Aorta (tissue), 5 donors: Measurements from ENCODE around the gene ANKFN1. TPM values are rescaled to one million over a fixed set of nuclear protein-coding genes. Genes with fewer than 3 reads are reported as not detected.

Experiments used
- ATAC-seq: fragments of 200-7000 bp; cut with Tn5 transposase; one replicate; pipeline ENCODE4 v1.9.1; 2022; ENCODE audit warnings: moderate library complexity; ENCODE audit not compliant: low FRiP score
- DNase-seq, 2 donors: peaks; one replicate each; pipeline ENCODE4 v3.0.0-alpha.2; 2020
- H3K27ac ChIP-seq, 2 donors: one replicate each; pipeline ENCODE4 v1.5.1; 2013; ENCODE audit warnings: low read length in 2 of 2, mild to moderate bottlenecking in 2 of 2, moderate library complexity in 2 of 2, control low read depth in 1 of 2, inconsistent platforms in 1 of 2, low read depth in 1 of 2
- H3K27me3 ChIP-seq, 2 donors: one replicate each; pipeline ENCODE4 v1.6.1; 2013; ENCODE audit warnings: control low read depth in 1 of 2, low read length in 1 of 2, mild to moderate bottlenecking in 1 of 2, moderate library complexity in 1 of 2; ENCODE audit not compliant: insufficient read depth in 2 of 2, control insufficient read depth in 1 of 2
- H3K36me3 ChIP-seq, 2 donors: one replicate each; pipeline ENCODE4 v1.6.1; 2013; ENCODE audit warnings: control low read depth in 1 of 2, low read length in 1 of 2, mild to moderate bottlenecking in 1 of 2; ENCODE audit not compliant: insufficient read depth in 2 of 2, control insufficient read depth in 1 of 2
- H3K4me1 ChIP-seq, 2 donors: one replicate each; pipeline ENCODE4 v1.6.1; 2013; ENCODE audit warnings: low read length in 2 of 2, control low read depth in 1 of 2, mild to moderate bottlenecking in 1 of 2, moderate library complexity in 1 of 2; ENCODE audit not compliant: insufficient read depth in 2 of 2, control insufficient read depth in 1 of 2
- H3K4me3 ChIP-seq, 2 donors: one replicate each; pipeline ENCODE4 v1.5.1; 2013; ENCODE audit warnings: low read length in 2 of 2, control low read depth in 1 of 2, mild to moderate bottlenecking in 1 of 2
- H3K9me3 ChIP-seq: one replicate; pipeline ENCODE4 v1.6.1; 2013; ENCODE audit warnings: mild to moderate bottlenecking, low read length; ENCODE audit not compliant: control insufficient read depth
- WGBS, 2 donors: extraction: QIAGEN DNeasy Blood & Tissue Kit; methylation state at CpG; one replicate each; pipeline ENCODE4 v1.1.7; 2013; 5-methylcytosine and 5-hydroxymethylcytosine counted together
- intact Hi-C, 2 donors: fragments of 100-400 bp; cut with DNase I; formaldehyde crosslinking; loops; one replicate each; pipeline versions ENCODE4 v1.14.2 to v1.15.0; 2022
- polyA plus RNA-seq, 2 donors: library from polyadenylated mRNA; stranded (reverse); fragments of 200-250 nt; gene quantifications; one replicate each; pipeline ENCODE4 v1.2.3, GENCODE V29; 2013
- total RNA-seq, 2 donors: library from RNA; stranded (reverse); fragmentation: NEBNext Ultra II Directional; extraction: Animal tissue kit (Norgen Biotek cat#: 25700); gene quantifications; one replicate each; pipeline ENCODE4 v1.2.1, GENCODE V29; 2021
- donor health status: healthy with polysubstance abuse.
- donor health status: Bipolar disorder and iron deficiency.
- donor health status: DM: no; HTN: no; CAD: no.
- donor health status: DM: no; HTN: no; CAD: no.
- donor health status: DM: yes; HTN: yes; CAD: no.

ANKFN1 gene
- total and polyA plus RNA-seq, 4 donors, result 0.15 to 0.99 (median 0.26) TPM; not detected in 1

GRCh38 chr17:56317351-56318208 is 164.3 kb downstream of the ANKFN1 start:
- H3K4me1 ChIP-seq, result no peaks in the 10 kb centered on the region
- H3K27me3 ChIP-seq, result no peaks in the 10 kb centered on the region
- H3K4me3 ChIP-seq, result no peak overlapping the region
- no peaks in the 10 kb centered on the region for H3K9me3 ChIP-seq
- no peak for ATAC-seq
- WGBS, 2 donors, result 82 to 85% methylated on average over 4 of the region's 4 CpGs
- H3K36me3 ChIP-seq, result no peaks in the 10 kb centered on the region
- H3K27ac ChIP-seq, result no peak overlapping the region
- no peak for DNase-seq
- intact Hi-C loops, result no loop called here

DNA sequence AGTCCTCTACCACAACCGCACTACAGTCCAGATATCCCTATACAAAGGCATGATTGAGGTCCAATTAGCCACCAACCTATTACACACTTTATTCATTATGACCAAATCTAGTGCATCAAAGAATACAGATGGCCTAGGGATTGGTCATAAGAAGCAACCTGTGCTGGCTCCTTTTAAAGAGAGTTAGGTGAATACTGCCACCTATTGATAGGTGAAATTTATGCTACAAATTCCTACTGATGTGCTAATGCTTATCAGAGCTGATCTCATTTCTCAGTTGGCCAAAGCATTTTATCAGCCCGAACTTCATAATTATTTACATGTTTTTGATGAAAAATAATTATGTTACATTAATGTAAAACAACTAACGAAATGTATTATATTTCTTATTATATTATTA is 166.3 kb downstream of the ANKFN1 start:
- H3K9me3 ChIP-seq, result no peaks in the 10 kb centered on the region
- DNase-seq, result no peak
- 34 to 38% methylated on average over 3 of the region's 3 CpGs for WGBS, 2 donors
- no peaks in the 10 kb centered on the region for H3K27me3 ChIP-seq
- H3K4me1 ChIP-seq, result no peaks in the 10 kb centered on the region
- H3K4me3 ChIP-seq, result no peak overlapping the region
- H3K27ac ChIP-seq, result no peak overlapping the region
- H3K36me3 ChIP-seq, result no peaks in the 10 kb centered on the region
- no peak for ATAC-seq
- intact Hi-C loops, result no loop called here

DNA sequence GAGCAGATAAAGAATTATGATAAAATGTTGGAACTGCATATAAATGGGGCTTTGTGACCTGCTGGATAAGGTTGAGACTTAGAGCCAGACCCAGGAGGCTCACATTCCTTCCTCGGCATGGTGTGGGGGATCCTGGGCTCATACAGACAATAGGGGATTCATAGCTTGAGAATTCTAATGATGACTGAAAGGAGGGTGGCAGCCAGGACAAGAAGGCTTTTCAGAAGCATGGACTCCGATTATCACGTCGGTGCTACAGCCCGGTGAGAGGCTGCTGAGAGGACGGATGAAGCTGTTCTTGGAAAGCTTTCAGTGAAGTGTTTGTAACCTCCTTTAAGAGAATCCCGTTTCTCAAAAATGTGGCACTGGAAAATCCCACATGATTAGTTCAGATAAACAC is 167.2 kb downstream of the ANKFN1 start:
- no peak for DNase-seq
- Histone ChIP-seq H3K27ac (no peak overlapping the region), H3K9me3 (no peaks in the 10 kb centered on the region), H3K4me3 (no peak overlapping the region), H3K27me3 (no peaks in the 10 kb centered on the region), H3K4me1 (no peaks in the 10 kb centered on the region), H3K36me3 (no peaks in the 10 kb centered on the region)
- WGBS, 2 donors, result 19 to 26% methylated on average over 7 of the region's 7 CpGs
- intact Hi-C loops, result no loop called here
- no peak for ATAC-seq

DNA sequence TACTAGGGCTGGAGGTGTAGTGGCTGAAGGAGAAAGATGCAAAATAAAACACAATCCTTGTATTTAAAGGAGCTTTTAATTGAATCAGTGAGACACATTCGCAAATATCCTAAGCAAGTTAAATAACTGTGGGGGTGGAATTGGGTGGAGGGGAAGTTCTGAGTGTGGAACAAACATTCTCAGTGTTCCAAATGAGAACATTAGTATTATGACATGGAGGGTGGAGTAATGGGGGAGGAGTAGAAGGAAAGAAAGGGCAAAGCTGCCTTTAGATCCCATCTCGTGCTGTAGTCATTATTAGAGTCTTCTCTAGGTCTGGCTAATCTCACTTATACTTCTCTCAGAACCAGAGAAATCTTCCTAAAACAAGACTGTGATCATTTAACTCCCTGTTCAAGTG is 169.7 kb downstream of the ANKFN1 start:
- 72 to 77% methylated on average over 2 of the region's 2 CpGs for WGBS, 2 donors
- no peaks in the 10 kb centered on the region for H3K4me1 ChIP-seq
- no peaks in the 10 kb centered on the region for H3K36me3 ChIP-seq
- DNase-seq (no peak), ATAC-seq (no peak)
- no peaks in the 10 kb centered on the region for H3K27me3 ChIP-seq
- no peak overlapping the region for H3K4me3 ChIP-seq
- no peaks in the 10 kb centered on the region for H3K9me3 ChIP-seq
- intact Hi-C loops, result no loop called here
- H3K27ac ChIP-seq, result no peak overlapping the region

DNA sequence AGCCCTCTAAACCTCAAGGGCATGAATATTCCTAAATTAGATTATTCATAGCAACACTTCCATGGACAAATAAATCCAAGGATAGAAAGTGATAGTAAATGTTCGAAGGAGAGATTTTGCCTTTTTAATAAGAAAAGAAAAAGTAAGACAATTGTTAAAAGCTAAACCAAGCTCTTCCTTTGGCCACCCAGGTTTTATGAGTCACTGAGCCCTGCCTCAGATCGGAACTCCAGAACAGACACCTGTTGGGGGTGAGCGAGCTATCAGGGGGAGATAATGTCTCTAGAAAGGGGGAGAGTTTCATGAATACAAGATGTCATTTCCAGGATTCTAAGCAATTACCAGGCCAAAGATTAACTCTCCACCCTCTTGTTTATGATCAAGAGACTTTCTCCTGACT is 171.4 kb downstream of the ANKFN1 start:
- intact Hi-C loops, result no loop called here
- Histone ChIP-seq H3K27me3 (no peaks in the 10 kb centered on the region), H3K4me1 (no peaks in the 10 kb centered on the region), H3K36me3 (no peaks in the 10 kb centered on the region), H3K4me3 (no peak overlapping the region), H3K9me3 (no peaks in the 10 kb centered on the region), H3K27ac (no peak overlapping the region)
- WGBS, 2 donors, result 87 to 96% methylated on average over 3 of the region's 3 CpGs
- no peak for ATAC-seq
- no peak for DNase-seq

DNA sequence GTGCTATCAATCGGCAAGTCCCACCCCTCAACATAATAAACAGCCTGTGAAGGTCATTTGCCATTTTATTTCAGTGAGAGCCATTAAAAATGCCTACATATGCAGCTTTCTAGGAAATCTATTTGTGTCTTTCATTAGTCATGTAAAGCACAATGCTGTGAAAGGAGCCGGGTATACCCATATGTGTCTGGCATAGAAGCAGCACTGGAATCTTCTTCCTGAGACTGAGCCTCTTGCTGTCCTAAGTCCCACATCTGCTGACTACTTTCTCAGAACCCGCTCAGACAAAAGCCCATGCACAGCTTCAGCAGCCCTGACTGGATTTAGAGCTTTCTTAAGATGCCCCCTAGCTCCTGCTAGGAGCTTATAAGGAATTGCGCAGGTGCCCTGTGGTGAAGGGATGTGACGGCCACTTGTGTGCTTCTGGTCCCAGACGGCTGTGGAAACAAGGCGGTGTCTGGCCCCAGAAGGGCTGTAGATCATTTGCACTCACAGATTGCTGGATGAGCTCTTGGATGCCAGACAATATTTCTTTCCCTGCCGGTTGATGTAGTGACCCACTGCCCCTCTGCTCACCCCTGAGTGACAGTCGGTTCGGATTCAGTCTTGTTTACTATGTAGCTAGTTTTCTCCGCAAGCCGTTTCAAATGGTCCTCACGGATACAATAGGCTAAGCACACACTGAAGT is 172.2 kb downstream of the ANKFN1 start:
- ATAC-seq, result no peak
- Histone ChIP-seq H3K36me3 (no peaks in the 10 kb centered on the region), H3K9me3 (no peaks in the 10 kb centered on the region), H3K4me1 (no peaks in the 10 kb centered on the region), H3K27ac (no peak overlapping the region), H3K27me3 (no peaks in the 10 kb centered on the region), H3K4me3 (no peak overlapping the region)
- no peak for DNase-seq
- 46% methylated on average over 13 of the region's 13 CpGs for WGBS, 2 donors
- intact Hi-C loops, result no loop called here

DNA sequence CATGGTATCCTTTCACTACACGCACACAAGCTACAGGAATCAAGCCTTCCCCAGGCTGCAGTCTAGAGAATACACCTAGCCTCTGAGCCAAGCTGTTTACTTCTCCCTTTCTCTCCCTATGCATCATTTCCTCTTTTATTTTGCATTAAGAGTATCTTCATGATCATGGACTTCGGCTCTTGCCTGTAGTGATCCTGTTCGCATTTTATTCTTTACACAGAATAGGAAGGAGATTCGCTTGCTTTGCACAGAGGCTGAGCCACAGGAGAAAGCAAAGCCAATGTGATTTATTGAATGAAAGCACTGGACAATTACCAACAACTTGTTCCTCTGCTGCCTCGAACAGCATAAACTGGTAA is 172.7 kb downstream of the ANKFN1 start:
- H3K4me3 ChIP-seq, result no peak overlapping the region
- no peaks in the 10 kb centered on the region for H3K27me3 ChIP-seq
- ATAC-seq, result no peak
- no peaks in the 10 kb centered on the region for H3K9me3 ChIP-seq
- no peaks in the 10 kb centered on the region for H3K36me3 ChIP-seq
- intact Hi-C loops, result no loop called here
- DNase-seq, result no peak
- H3K4me1 ChIP-seq, result no peaks in the 10 kb centered on the region
- WGBS, 2 donors, result 47 to 52% methylated on average over 5 of the region's 5 CpGs
- no peak overlapping the region for H3K27ac ChIP-seq

DNA sequence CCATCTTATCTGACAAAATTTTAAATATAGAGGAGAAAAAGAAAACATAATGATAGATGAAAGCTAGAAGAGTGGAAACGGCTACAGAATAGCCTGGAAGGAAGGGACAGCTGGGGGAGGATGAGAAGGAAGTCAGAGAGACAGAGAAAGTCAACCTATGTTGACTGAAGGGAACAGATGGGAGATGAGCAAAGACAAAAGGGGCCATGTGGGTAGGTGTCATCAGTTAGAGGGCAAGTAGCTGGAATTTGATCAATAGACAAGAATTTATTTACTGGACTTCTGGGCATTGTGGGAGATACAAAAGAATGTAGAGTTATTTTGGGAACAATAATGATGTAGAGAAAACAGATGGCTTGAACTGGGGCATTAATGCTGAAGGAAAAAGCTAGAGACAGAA is 194.4 kb downstream of the ANKFN1 start:
- Histone ChIP-seq H3K4me3 (no peak overlapping the region), H3K4me1 (peaks cover 0 to 7% of the 10 kb centered on the region in 2 donors), H3K9me3 (no peaks in the 10 kb centered on the region), H3K27ac (no peak overlapping the region), H3K36me3 (no peaks in the 10 kb centered on the region), H3K27me3 (no peaks in the 10 kb centered on the region)
- intact Hi-C loops, result no loop called here
- DNase-seq (no peak), ATAC-seq (no peak)
- 66 to 67% methylated on average over 1 of the region's 1 CpG for WGBS, 2 donors

GRCh38 chr17:56350592-56350991 is 197.3 kb downstream of the ANKFN1 start:
- Histone ChIP-seq H3K27ac (no peak overlapping the region), H3K36me3 (no peaks in the 10 kb centered on the region), H3K9me3 (no peaks in the 10 kb centered on the region), H3K27me3 (no peaks in the 10 kb centered on the region), H3K4me3 (no peak overlapping the region), H3K4me1 (peaks cover 3 to 12% of the 10 kb centered on the region in 2 donors)
- intact Hi-C loops, result no loop called here
- DNase-seq, result no peak
- no peak for ATAC-seq
- 40 to 43% methylated on average over 8 of the region's 8 CpGs for WGBS, 2 donors
